Measurements from ENCODE around the gene KIF26A.

- TF ChIP-seq CTCF (IDR thresholded peaks at IDR 0.05 in 4 of 5, conservative IDR thresholded peaks at IDR 0.05 in 1 of 5) (no peak), POLR2A (IDR thresholded peaks at IDR 0.05) (no peak)
Measured at GRCh38 chr14:104176611-104177010, 38.2 kb downstream of the KIF26A start.
